ENCODE results near the gene NKAIN1. TPM values are rescaled to one million over a fixed set of nuclear protein-coding genes. Genes with fewer than 3 reads are reported as not detected.
A peak's percentile ranks its signal among the peaks of the same experiment; 100 is the strongest.

The NKAIN1 gene
- total RNA-seq, 2 donors from 2014 or later = not detected

- no peak for DNase-seq (ENCODE audit: low spot score)
- TF ChIP-seq CTCF (IDR thresholded peaks at IDR 0.05) = no peak
- H3K4me3 ChIP-seq = no peak overlapping the region
Observed at GRCh38 chr1:31193729-31194128, 46.0 kb downstream of the NKAIN1 start.

GRCh38 chr1:31191281-31191680 is 48.4 kb downstream of the NKAIN1 start:
- Histone ChIP-seq H3K27ac (no peak overlapping the region), H3K36me3 (no peaks in the 10 kb centered on the region), H3K27me3 (no peaks in the 10 kb centered on the region), H3K9me3 (no peaks in the 10 kb centered on the region), H3K4me1 (no peaks in the 10 kb centered on the region), H3K4me3 (no peak overlapping the region)
- no peak for DNase-seq (ENCODE audit: low spot score)
- no peak for TF ChIP-seq CTCF (IDR thresholded peaks at IDR 0.05)

More at GRCh38 chr1:31193729-31194128, 46.0 kb downstream of the NKAIN1 start:
- no peaks in the 10 kb centered on the region for H3K27me3 ChIP-seq
- no peaks in the 10 kb centered on the region for H3K9me3 ChIP-seq
- H3K36me3 ChIP-seq = no peaks in the 10 kb centered on the region
- no peaks in the 10 kb centered on the region for H3K4me1 ChIP-seq
- no peak overlapping the region for H3K27ac ChIP-seq

GRCh38 chr1:31189696-31190674 is 49.7 kb downstream of the NKAIN1 start:
- Histone ChIP-seq H3K27me3 (no peaks in the 10 kb centered on the region), H3K36me3 (no peaks in the 10 kb centered on the region), H3K4me1 (no peaks in the 10 kb centered on the region), H3K4me3 (no peak overlapping the region), H3K9me3 (no peaks in the 10 kb centered on the region), H3K27ac (no peak overlapping the region)
- no peak for TF ChIP-seq CTCF (IDR thresholded peaks at IDR 0.05)
- DNase-seq (ENCODE audit: low spot score) = no peak

GRCh38 chr1:31183927-31184554 is 55.6 kb downstream of the NKAIN1 start:
- TF ChIP-seq CTCF (IDR thresholded peaks at IDR 0.05) = peak; percentile 78 to 85
- no peaks in the 10 kb centered on the region for H3K27me3 ChIP-seq
- no peak for DNase-seq (ENCODE audit: low spot score)

GRCh38 chr1:31183126-31183525 is 56.6 kb downstream of the NKAIN1 start:
- Histone ChIP-seq H3K36me3 (no peaks in the 10 kb centered on the region), H3K9me3 (no peaks in the 10 kb centered on the region), H3K27ac (no peak overlapping the region), H3K4me3 (no peak overlapping the region), H3K27me3 (no peaks in the 10 kb centered on the region), H3K4me1 (peaks cover 0 to 14% of the 10 kb centered on the region in 2 donors)
- no peak for TF ChIP-seq CTCF (IDR thresholded peaks at IDR 0.05)
- no peak for DNase-seq (ENCODE audit: low spot score)

More at GRCh38 chr1:31183927-31184554, 55.6 kb downstream of the NKAIN1 start:
- no peaks in the 10 kb centered on the region for H3K36me3 ChIP-seq
- H3K4me1 ChIP-seq = peaks cover 0 to 14% of the 10 kb centered on the region in 2 donors
- no peak overlapping the region for H3K27ac ChIP-seq
- H3K4me3 ChIP-seq = no peak overlapping the region
- H3K9me3 ChIP-seq = no peaks in the 10 kb centered on the region
